H1 (cell line): ENCODE measurements around the gene MAP7. TPM values are rescaled to one million over a fixed set of nuclear protein-coding genes. Genes with fewer than 3 reads are reported as not detected.

ENCODE experiments used
- CTCF ChIA-PET: fragments of 300-600 bp; sonication (Branson Sonifier 250); formaldehyde crosslinking; loops from one replicate; lab custom pipeline; 2021; ENCODE audit not compliant: partially characterized antibody; lab: Charles Lee
- POLR2A ChIA-PET: fragments of 300-600 bp; sonication (Branson Sonifier 250); formaldehyde crosslinking; loops from one replicate; lab custom pipeline; 2021; ENCODE audit warnings: inconsistent platforms; ENCODE audit not compliant: partially characterized antibody; lab: Charles Lee
- DNase-seq, 2 experiments: peaks; one replicate each; pipeline versions ENCODE4 v3.0.0 to v3.0.0-alpha.2; 2010 to 2022; ENCODE audit warnings: low spot score in 2 of 2, low read depth in 1 of 2, mixed read lengths in 1 of 2
- FAIRE-seq: peaks from 2 replicates; lab custom pipeline; 2011; peaks lifted over from hg19 to GRCh38; lab: Jason Lieb, UNC
- H2AFZ ChIP-seq: 2 replicates; pipeline ENCODE4 v1.8.1; 2012; ENCODE audit warnings: low read length, inconsistent platforms
- H2AK5ac ChIP-seq: 2 replicates; pipeline ENCODE4 v1.6.1; 2013; ENCODE audit warnings: low read depth, low read length
- H2BK120ac ChIP-seq: replicated peaks from 2 replicates; pipeline ENCODE3; 2013; ENCODE audit warnings: low read depth, low read length, inconsistent platforms
- H2BK12ac ChIP-seq: 2 replicates; pipeline ENCODE4 v1.6.1; 2013; ENCODE audit warnings: low read depth, low read length
- H2BK15ac ChIP-seq: 2 replicates; pipeline ENCODE4 v1.6.1; 2013; ENCODE audit warnings: low read length
- H2BK20ac ChIP-seq: 2 replicates; pipeline ENCODE4 v1.6.1; 2013; ENCODE audit warnings: low read length
- H2BK5ac ChIP-seq: 2 replicates; pipeline ENCODE4 v1.6.1; 2013; ENCODE audit warnings: low read depth, low read length
- H3K14ac ChIP-seq: 2 replicates; pipeline ENCODE4 v1.6.1; 2013; ENCODE audit warnings: inconsistent platforms; ENCODE audit not compliant: insufficient read length
- H3K18ac ChIP-seq: 2 replicates; pipeline ENCODE4 v1.6.1; 2013; ENCODE audit warnings: low read length; ENCODE audit errors: extremely low read depth
- H3K23ac ChIP-seq: 2 replicates; pipeline ENCODE4 v1.6.1; 2013; ENCODE audit warnings: inconsistent platforms; ENCODE audit not compliant: insufficient read length
- H3K23me2 ChIP-seq: 2 replicates; pipeline ENCODE4 v1.6.1; 2013; ENCODE audit warnings: low read depth, low read length
- H3K27ac ChIP-seq: 2 replicates; pipeline ENCODE4 v1.6.1; 2011; ENCODE audit warnings: low read depth, low read length, inconsistent platforms
- H3K27me3 ChIP-seq, 4 experiments: replicated peaks in 1 of 4; 1 replicate in 1 of 4; 2 replicates in 3 of 4; pipeline versions ENCODE4 v1.6.1 to v1.8.1; 2011 to 2013; ENCODE audit warnings: low read length in 3 of 4, mild to moderate bottlenecking in 3 of 4, inconsistent platforms in 2 of 4, mixed read lengths in 2 of 4, moderate library complexity in 1 of 4; ENCODE audit not compliant: control insufficient read depth in 3 of 4, insufficient read depth in 3 of 4; ENCODE audit errors: extremely low read depth in 1 of 4
- H3K36me3 ChIP-seq, 4 experiments: 2 replicates each; pipeline versions ENCODE4 v1.6.1 to v1.8.1; 2011 to 2013; ENCODE audit warnings: mild to moderate bottlenecking in 4 of 4, low read length in 3 of 4, moderate library complexity in 2 of 4, control low read depth in 1 of 4, inconsistent platforms in 1 of 4; ENCODE audit not compliant: insufficient read depth in 4 of 4, control insufficient read depth in 2 of 4
- H3K4ac ChIP-seq: replicated peaks from 2 replicates; pipeline ENCODE3; 2013; ENCODE audit warnings: low read length, low read depth, mixed read lengths, inconsistent platforms; ENCODE audit not compliant: insufficient read length
- H3K4me1 ChIP-seq, 4 experiments: replicated peaks in 1 of 4; 1 replicate in 1 of 4; 2 replicates in 3 of 4; pipeline versions ENCODE4 v1.6.1 to v1.8.1; 2011 to 2013; ENCODE audit warnings: low read length in 3 of 4, inconsistent platforms in 2 of 4, mixed read lengths in 1 of 4; ENCODE audit not compliant: insufficient read depth in 4 of 4, control insufficient read depth in 3 of 4
- H3K4me2 ChIP-seq, 2 experiments: 2 replicates each; pipeline versions ENCODE4 v1.6.1 to v1.8.1; 2011 to 2013; ENCODE audit warnings: low read depth in 2 of 2, low read length in 2 of 2, control low read depth in 1 of 2, inconsistent platforms in 1 of 2, mild to moderate bottlenecking in 1 of 2; ENCODE audit not compliant: insufficient read depth in 1 of 2
- H3K4me3 ChIP-seq, 4 experiments: fragments of 200-600, 300-600 bp in 1 of 4; sonication (generic), shearing (Covaris generic), sonication (Bioruptor Twin) in 1 of 4; 2 replicates each; pipeline versions ENCODE4 v1.5.1 to v1.8.1; 2011 to 2016; ENCODE audit warnings: low read length in 4 of 4, low read depth in 3 of 4, control low read depth in 2 of 4, inconsistent platforms in 2 of 4, mild to moderate bottlenecking in 2 of 4, mixed read lengths in 1 of 4, moderate library complexity in 1 of 4; ENCODE audit not compliant: insufficient read depth in 2 of 4; ENCODE audit errors: extremely low read depth in 1 of 4
- H3K56ac ChIP-seq: replicated peaks from 2 replicates; pipeline ENCODE3; 2013; ENCODE audit warnings: low read depth, mild to moderate bottlenecking, mixed read lengths, low read length, inconsistent platforms; ENCODE audit not compliant: insufficient read length
- H3K79me1 ChIP-seq: 2 replicates; pipeline ENCODE4 v1.6.1; 2013; ENCODE audit warnings: low read depth, low read length, control low read depth
- H3K79me2 ChIP-seq, 2 experiments: 2 replicates each; pipeline versions ENCODE4 v1.6.1 to v1.8.1; 2012 to 2013; ENCODE audit warnings: low read length in 2 of 2, mild to moderate bottlenecking in 2 of 2, inconsistent platforms in 1 of 2; ENCODE audit not compliant: insufficient read depth in 2 of 2, control insufficient read depth in 1 of 2
- H3K9ac ChIP-seq, 4 experiments: replicated peaks in 1 of 4; 1 replicate in 1 of 4; 2 replicates in 3 of 4; pipeline versions ENCODE4 v1.6.1 to v1.8.1; 2011 to 2013; ENCODE audit warnings: low read depth in 3 of 4, low read length in 3 of 4, control low read depth in 2 of 4, mild to moderate bottlenecking in 2 of 4, moderate library complexity in 2 of 4, inconsistent platforms in 1 of 4; ENCODE audit errors: extremely low read depth in 1 of 4
- H3K9me3 ChIP-seq, 2 experiments: 2 replicates each; pipeline versions ENCODE4 v1.6.1 to v1.8.1; 2012 to 2013; ENCODE audit warnings: mild to moderate bottlenecking in 2 of 2, moderate library complexity in 2 of 2, control low read depth in 1 of 2, inconsistent platforms in 1 of 2, low read depth in 1 of 2, low read length in 1 of 2, mixed read lengths in 1 of 2; ENCODE audit not compliant: insufficient read depth in 2 of 2
- H4K20me1 ChIP-seq, 2 experiments: replicated peaks in 1 of 2; 2 replicates each; pipeline versions ENCODE3 to v1.8.1; 2011 to 2013; ENCODE audit warnings: inconsistent platforms in 2 of 2, low read length in 2 of 2, mild to moderate bottlenecking in 1 of 2; ENCODE audit not compliant: insufficient read depth in 2 of 2, control insufficient read depth in 1 of 2
- H4K5ac ChIP-seq: 2 replicates; pipeline ENCODE4 v1.6.1; 2013; ENCODE audit warnings: low read length, low read depth, mixed read lengths, inconsistent platforms; ENCODE audit not compliant: insufficient read length
- H4K8ac ChIP-seq: 2 replicates; pipeline ENCODE4 v1.8.0; 2013; ENCODE audit warnings: mild to moderate bottlenecking, moderate library complexity, low read length, inconsistent platforms; ENCODE audit not compliant: insufficient read depth; ENCODE audit errors: extremely low read depth
- H4K91ac ChIP-seq: replicated peaks from 2 replicates; pipeline ENCODE3; 2013; ENCODE audit warnings: low read length, mixed read lengths, inconsistent platforms; ENCODE audit not compliant: insufficient read length
- CTBP2 ChIP-seq: IDR thresholded peaks from 2 replicates; pipeline ENCODE4 v1.7.0; 2011; ENCODE audit warnings: borderline replicate concordance, mild to moderate bottlenecking, moderate library complexity, mixed read lengths, low read length; ENCODE audit not compliant: insufficient read depth, insufficient read length
- HDAC6 ChIP-seq: IDR thresholded peaks from one replicate; pipeline ENCODE4 v1.7.1; 2012; ENCODE audit warnings: low read depth, mild to moderate bottlenecking, inconsistent platforms, low read length, moderate library complexity
- WGBS, 2 experiments: shearing (Covaris generic) in 1 of 2; methylation state at CpG; one replicate each; pipeline versions ENCODE4 v1.1.6 to v1.1.7; 2013 to 2015; ENCODE audit warnings: low lambda C conversion rate in 2 of 2, mixed read lengths in 2 of 2, inconsistent platforms in 1 of 2, low coverage in 1 of 2, missing lambda C conversion rate in 1 of 2; ENCODE audit not compliant: insufficient replicate concordance in 2 of 2, insufficient coverage in 1 of 2, insufficient read length in 1 of 2; ENCODE audit errors: extremely low coverage in 1 of 2, missing lambda C conversion rate in 1 of 2; 5-methylcytosine and 5-hydroxymethylcytosine counted together
- polyA plus RNA-seq, 7 experiments: library from polyadenylated mRNA; depleted of rRNA in 3 of 7; stranded (reverse) in 5 of 7; unstranded in 2 of 7; fragments of >200 nt in 5 of 7; fragments of 200-250 nt in 2 of 7; gene quantifications; 1 replicate in 5 of 7; 2 replicates in 1 of 7; 4 replicates in 1 of 7; pipeline versions ENCODE4 v1.2.1 to v1.2.3, GENCODE V29; 2011 to 2013; ENCODE audit warnings: missing spikeins in 2 of 7, mixed read lengths in 2 of 7
- total RNA-seq: library from RNA; stranded (reverse); fragmentation: NEBNext Ultra II Directional; extraction: Animal tissue kit (Norgen Biotek cat#: 25700); gene quantifications from 2 replicates; pipeline ENCODE4 v1.2.1, GENCODE V29; 2021

MAP7 gene
- total and polyA plus RNA-seq, 2 of the 8 experiments (the other 6 are each of a cell fraction or from before 2014, with no cell fraction given), result 13.5 to 66.9 TPM

- no peak for FAIRE-seq
- no peak overlapping the region for H4K5ac ChIP-seq
- 96% methylated on average over 1 of the region's 1 CpG; no CpG with 5 or more reads in 1 of the 2 experiments for WGBS, 2 experiments
- H3K14ac ChIP-seq, result peak overlapping the region; percentile 10
- H2BK15ac ChIP-seq, result no peak overlapping the region
- no peak overlapping the region for H3K4me2 ChIP-seq
- H3K23me2 ChIP-seq, result no peaks in the 10 kb centered on the region
- ChIA-PET CTCF (no interaction called here), POLR2A (no interaction called here)
- H3K9me3 ChIP-seq, result no peaks in the 10 kb centered on the region
- no peak overlapping the region for H3K18ac ChIP-seq
- no peak overlapping the region for H2AK5ac ChIP-seq
- no peak overlapping the region for H3K27ac ChIP-seq
- no peak overlapping the region for H2BK20ac ChIP-seq
- no peak overlapping the region for H4K8ac ChIP-seq
- H4K91ac ChIP-seq, result no peak overlapping the region
- peaks cover 0 to 5% (median 0%) of the 10 kb centered on the region in 4 experiments; a peak in 3 of 8 replicates for H3K36me3 ChIP-seq
- H3K27me3 ChIP-seq, result no peaks in the 10 kb centered on the region
- peaks cover 2% of the 10 kb centered on the region; the same call in 1 of the 2 replicates for H3K79me1 ChIP-seq
- H3K9ac ChIP-seq, result no peak overlapping the region
- no peaks in the 10 kb centered on the region for H4K20me1 ChIP-seq
- no peak overlapping the region for H2BK120ac ChIP-seq
- H3K4me3 ChIP-seq, result no peak overlapping the region
- H3K56ac ChIP-seq, result no peak overlapping the region
- H3K4ac ChIP-seq, result no peak overlapping the region
- peaks cover 0 to 5% (median 1%) of the 10 kb centered on the region in 4 experiments; a peak in 1 of 7 replicates for H3K4me1 ChIP-seq
- no peak overlapping the region for H2BK5ac ChIP-seq
- TF ChIP-seq HDAC6 (no peak), CTBP2 (no peak)
- no peak for DNase-seq
- H3K23ac ChIP-seq, result no peak overlapping the region
- no peak overlapping the region for H2AFZ ChIP-seq
- H3K79me2 ChIP-seq, result no peaks in the 10 kb centered on the region
- H2BK12ac ChIP-seq, result no peak overlapping the region
Observed at GRCh38 chr6:136409597-136409996, 140.6 kb downstream of the MAP7 start.
